NB4 (cell line): Measurements from ENCODE around the gene MB.

Experiments used
- DNase-seq: peaks from one replicate; pipeline ENCODE4 v3.0.0; 2010; ENCODE audit warnings: low read depth
- H3K4me3 ChIP-seq: one replicate; pipeline ENCODE4 v1.5.1; 2011; ENCODE audit warnings: mild to moderate bottlenecking, low read depth, low read length, moderate library complexity
- CTCF ChIP-seq: IDR thresholded peaks from one replicate; pipeline ENCODE4 v1.5.1; 2012; ENCODE audit warnings: low read depth, low read length
- MAX ChIP-seq: IDR thresholded peaks from 2 replicates; pipeline ENCODE4 v1.6.1; 2011; ENCODE audit warnings: low read depth, low read length
- MYC ChIP-seq: IDR thresholded peaks from 2 replicates; pipeline ENCODE4 v1.6.1; 2011; ENCODE audit warnings: low read depth, low read length
- POLR2A ChIP-seq: IDR thresholded peaks from 2 replicates; pipeline ENCODE4 v1.6.1; 2011; ENCODE audit warnings: mild to moderate bottlenecking; ENCODE audit not compliant: insufficient read length; ENCODE audit errors: extremely low read depth

Gene MB

GRCh38 chr22:35569916-35570315 lies 47.2 kb downstream of the MB start:
- H3K4me3 ChIP-seq: no peak overlapping the region
- TF ChIP-seq POLR2A: no peak
- TF ChIP-seq MYC: no peak
- TF ChIP-seq MAX: no peak
- TF ChIP-seq CTCF: no peak

GRCh38 chr22:35568751-35569739 lies 48.1 kb downstream of the MB start:
- no peak for TF ChIP-seq POLR2A
- no peak for DNase-seq
- no peak overlapping the region for H3K4me3 ChIP-seq

More at GRCh38 chr22:35569916-35570315, 47.2 kb downstream of the MB start:
- no peak for DNase-seq

GRCh38 chr22:35567351-35568141 lies 49.6 kb downstream of the MB start:
- no peak overlapping the region for H3K4me3 ChIP-seq
- TF ChIP-seq MYC (no peak), MAX (no peak), POLR2A (no peak), CTCF (no peak)
- no peak for DNase-seq

GRCh38 chr22:35564975-35565867 lies 51.9 kb downstream of the MB start:
- no peak for TF ChIP-seq MAX
- TF ChIP-seq POLR2A: no peak
- TF ChIP-seq MYC: no peak
- TF ChIP-seq CTCF: no peak
- DNase-seq: no peak
- H3K4me3 ChIP-seq: no peak overlapping the region

- no peak for DNase-seq
- TF ChIP-seq CTCF: no peak
- H3K4me3 ChIP-seq: no peak overlapping the region
These were observed 53.9 kb downstream of the MB start for GRCh38 chr22:35563211-35563610.
